Esophagus squamous epithelium (tissue), 5 donors: ENCODE measurements around the gene SLFNL1. TPM values are rescaled to one million over a fixed set of nuclear protein-coding genes. Genes with fewer than 3 reads are reported as not detected.
A peak's percentile ranks its signal among the peaks of the same experiment; 100 is the strongest.

ENCODE experiments used
- DNase-seq: peaks from one replicate; lab custom pipeline; 2025; lab: John Stamatoyannopoulos, UW
- H3K27ac ChIP-seq, 4 donors: fragments of 200-600 bp; sonication (generic); one replicate each; pipeline ENCODE4 v1.5.1; 2016 to 2019; ENCODE audit warnings: mild to moderate bottlenecking in 1 of 4
- H3K27me3 ChIP-seq, 4 donors: fragments of 200-600 bp; sonication (generic); 1 replicate in 3 of 4; 2 replicates in 1 of 4; pipeline versions ENCODE4 v1.5.1 to v1.6.0; 2017 to 2021; ENCODE audit warnings: antibody characterized with exemption in 1 of 4
- H3K36me3 ChIP-seq, 3 donors: fragments of 200-600 bp; sonication (generic); one replicate each; pipeline ENCODE4 v1.5.1; 2016 to 2019
- H3K4me1 ChIP-seq, 3 donors: fragments of 200-600 bp; sonication (generic); one replicate each; pipeline ENCODE4 v1.5.1; 2017 to 2019
- H3K4me3 ChIP-seq, 4 donors: fragments of 200-600 bp; sonication (generic); 1 replicate in 3 of 4; 2 replicates in 1 of 4; pipeline ENCODE4 v1.5.1; 2016 to 2019; ENCODE audit warnings: mild to moderate bottlenecking in 2 of 4, moderate library complexity in 1 of 4
- H3K9me3 ChIP-seq, 3 donors: fragments of 200-600 bp; sonication (generic); one replicate each; pipeline ENCODE4 v1.5.1; 2016 to 2019
- CTCF ChIP-seq, 6 experiments: fragments of 450-650 bp in 4 of 6; fragments of 200-600 bp in 2 of 6; sonication (generic) in 2 of 6; IDR thresholded peaks; one replicate each; pipeline ENCODE4 v1.5.1; 2016 to 2019; ENCODE audit warnings: antibody characterized with exemption in 6 of 6, mild to moderate bottlenecking in 4 of 6, moderate library complexity in 4 of 6
- POLR2A ChIP-seq, 4 donors: fragments of 450-650 bp; IDR thresholded peaks; one replicate each; pipeline ENCODE4 v1.6.1; 2017; ENCODE audit warnings: antibody characterized with exemption in 4 of 4, mild to moderate bottlenecking in 4 of 4, moderate library complexity in 3 of 4
- WGBS, 2 donors: methylation state at CpG; one replicate each; pipeline ENCODE4 v1.1.5; 2018; 5-methylcytosine and 5-hydroxymethylcytosine counted together
- intact Hi-C: fragments of 100-400 bp; cut with DNase I; formaldehyde crosslinking; loops from one replicate; pipeline ENCODE4 v1.15.0; 2022
- total RNA-seq, 4 donors: library from RNA; depleted of rRNA; stranded (reverse); fragments of >200 nt; gene quantifications; one replicate each; pipeline ENCODE4 v1.1.0, GENCODE V29; 2016
- donor health status: DM: yes; HTN: yes; CAD: no.

SLFNL1 gene
- total RNA-seq, 4 donors from 2014 or later: 0.49 to 0.76 TPM; not detected in 2

- Histone ChIP-seq H3K36me3 (peaks cover 5 to 23% (median 8%) of the 10 kb centered on the region in 3 donors), H3K27ac (peak overlapping the region; percentile 92 to 97 (median 96)), H3K27me3 (no peaks in the 10 kb centered on the region), H3K9me3 (no peaks in the 10 kb centered on the region), H3K4me3 (peak overlapping the region; percentile 67 to 94 (median 84)), H3K4me1 (peaks cover 9 to 65% (median 33%) of the 10 kb centered on the region in 3 donors)
- TF ChIP-seq CTCF (IDR thresholded peaks at IDR 0.05): no peak
- TF ChIP-seq POLR2A (IDR thresholded peaks at IDR 0.05): no peak
- 12 to 20% methylated on average over 15 to 26 of the region's 27 CpGs for WGBS, 2 donors
- no peak for DNase-seq
- intact Hi-C loops: no loop called here
Observed at GRCh38 chr1:40980453-40981121, 40.9 kb downstream of the SLFNL1 start.

- WGBS, 2 donors: 0% methylated on average over 1 of the region's 50 CpGs; no CpG with 5 or more reads in 1 of the 2 donors
- H3K9me3 ChIP-seq: no peaks in the 10 kb centered on the region
- H3K27ac ChIP-seq: peak overlapping the region; percentile 92 to 97 (median 96)
- no peak for DNase-seq
- TF ChIP-seq CTCF (IDR thresholded peaks at IDR 0.05) (no peak), POLR2A (IDR thresholded peaks at IDR 0.05) (no peak)
- H3K36me3 ChIP-seq: peaks cover 1 to 18% (median 4%) of the 10 kb centered on the region in 3 donors
- peak overlapping the region; percentile 67 to 94 (median 84) for H3K4me3 ChIP-seq
- H3K4me1 ChIP-seq: peaks cover 9 to 60% (median 30%) of the 10 kb centered on the region in 3 donors
- intact Hi-C loops: no loop called here
- H3K27me3 ChIP-seq: no peaks in the 10 kb centered on the region
Observed at GRCh38 chr1:40980068-40980452, 41.5 kb downstream of the SLFNL1 start.

GRCh38 chr1:40979241-40980067, 42.1 kb downstream of the SLFNL1 start, which contains the start of gene CTPS1:
Gene CTPS1, plus strand, starts transcription at chr1:40979696. Its CDS starts 3,595 bp downstream, at chr1:40983291.
- 1% methylated on average over 15 of the region's 96 CpGs; no CpG with 5 or more reads in 1 of the 2 donors for WGBS, 2 donors
- Histone ChIP-seq H3K27me3 (no peaks in the 10 kb centered on the region), H3K36me3 (peaks cover 0 to 12% (median 0%) of the 10 kb centered on the region in 3 donors), H3K9me3 (no peaks in the 10 kb centered on the region), H3K4me1 (peaks cover 9 to 54% (median 30%) of the 10 kb centered on the region in 3 donors), H3K4me3 (peak within 1 kb of the TSS; percentile 67 to 94 (median 84)), H3K27ac (peak within 1 kb of the TSS; percentile 92 to 97 (median 96))
- DNase-seq: peak; percentile 79
- TF ChIP-seq POLR2A (IDR thresholded peaks at IDR 0.05) (peak in 2 of 4 donors; percentile 60 to 63), CTCF (IDR thresholded peaks at IDR 0.05) (peak in 1 of 6 experiments; percentile 12)
- intact Hi-C loops: no loop called here

- Histone ChIP-seq H3K27me3 (no peaks in the 10 kb centered on the region), H3K36me3 (peaks cover 0 to 6% (median 0%) of the 10 kb centered on the region in 3 donors), H3K27ac (peak overlapping the region; percentile 92 to 97 (median 96)), H3K4me1 (peaks cover 9 to 48% (median 28%) of the 10 kb centered on the region in 3 donors), H3K9me3 (no peaks in the 10 kb centered on the region), H3K4me3 (peak overlapping the region; percentile 67 to 94 (median 84))
- intact Hi-C loops: no loop called here
- DNase-seq: no peak
- 59 to 60% methylated on average over 10 to 11 of the region's 17 CpGs for WGBS, 2 donors
- TF ChIP-seq CTCF (IDR thresholded peaks at IDR 0.05) (no peak), POLR2A (IDR thresholded peaks at IDR 0.05) (no peak)
Observed at GRCh38 chr1:40978886-40979240, 42.7 kb downstream of the SLFNL1 start.
